ENCODE measurements around the gene KCNH1.

- TF ChIP-seq, protein P1, sequence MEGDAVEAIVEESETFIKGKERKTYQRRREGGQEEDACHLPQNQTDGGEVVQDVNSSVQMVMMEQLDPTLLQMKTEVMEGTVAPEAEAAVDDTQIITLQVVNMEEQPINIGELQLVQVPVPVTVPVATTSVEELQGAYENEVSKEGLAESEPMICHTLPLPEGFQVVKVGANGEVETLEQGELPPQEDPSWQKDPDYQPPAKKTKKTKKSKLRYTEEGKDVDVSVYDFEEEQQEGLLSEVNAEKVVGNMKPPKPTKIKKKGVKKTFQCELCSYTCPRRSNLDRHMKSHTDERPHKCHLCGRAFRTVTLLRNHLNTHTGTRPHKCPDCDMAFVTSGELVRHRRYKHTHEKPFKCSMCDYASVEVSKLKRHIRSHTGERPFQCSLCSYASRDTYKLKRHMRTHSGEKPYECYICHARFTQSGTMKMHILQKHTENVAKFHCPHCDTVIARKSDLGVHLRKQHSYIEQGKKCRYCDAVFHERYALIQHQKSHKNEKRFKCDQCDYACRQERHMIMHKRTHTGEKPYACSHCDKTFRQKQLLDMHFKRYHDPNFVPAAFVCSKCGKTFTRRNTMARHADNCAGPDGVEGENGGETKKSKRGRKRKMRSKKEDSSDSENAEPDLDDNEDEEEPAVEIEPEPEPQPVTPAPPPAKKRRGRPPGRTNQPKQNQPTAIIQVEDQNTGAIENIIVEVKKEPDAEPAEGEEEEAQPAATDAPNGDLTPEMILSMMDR (IDR thresholded peaks at IDR 0.05) = no peak
- no peak for TF ChIP-seq POLR2A (IDR thresholded peaks at IDR 0.05)
Observed at GRCh38 chr1:211148366-211148765, 14.4 kb upstream of the KCNH1 start.

Measured in testis (tissue), 2 donors.